HEK293 (cell line): ENCODE results near the gene ZNF593OS.

Experiments
- CTCF ChIA-PET: fragments of 350-600 bp; formaldehyde crosslinking; extraction: SDS; loops from one replicate; lab custom pipeline; 2021; ENCODE audit warnings: antibody characterized with exemption; lab: Yijun Ruan, JAX
- POLR2A ChIA-PET: fragments of 300-600 bp; formaldehyde crosslinking; extraction: SDS; loops from one replicate; lab custom pipeline; 2020; ENCODE audit warnings: antibody characterized with exemption, inconsistent platforms; lab: Yijun Ruan, JAX
- H3K27ac ChIP-seq: fragments of 200-500 bp; sonication (Bioruptor generic); 2 replicates; pipeline ENCODE4 v1.5.1; 2014; ENCODE audit warnings: low read depth, low read length, control low read depth, inconsistent platforms; ENCODE audit errors: extremely low read depth
- H3K36me3 ChIP-seq, 2 experiments: fragments of 200-500 bp in 1 of 2; sonication (Bioruptor generic) in 1 of 2; 1 replicate in 1 of 2; 2 replicates in 1 of 2; pipeline ENCODE4 v1.5.1; 2014 to 2017; ENCODE audit warnings: inconsistent platforms in 2 of 2, low read length in 2 of 2; ENCODE audit not compliant: control insufficient read depth in 2 of 2, insufficient read depth in 1 of 2
- H3K4me1 ChIP-seq: fragments of 200-500 bp; sonication (Bioruptor generic); 2 replicates; pipeline ENCODE4 v1.5.1; 2014; ENCODE audit warnings: mild to moderate bottlenecking, low read length, inconsistent platforms; ENCODE audit not compliant: control insufficient read depth, insufficient read depth
- H3K4me3 ChIP-seq: 2 replicates; pipeline ENCODE4 v1.5.1; 2011; ENCODE audit warnings: low read depth, mild to moderate bottlenecking, control low read depth, low read length, moderate library complexity
- H3K9me3 ChIP-seq: fragments of 200-500 bp; sonication (Bioruptor generic); 2 replicates; pipeline ENCODE4 v1.5.1; 2014; ENCODE audit warnings: low read depth, low read length, inconsistent platforms; ENCODE audit not compliant: control insufficient read depth, insufficient read depth
- GLIS2 ChIP-seq: fragments of 450-650 bp; formaldehyde crosslinking; IDR thresholded peaks from 2 replicates; pipeline ENCODE4 v1.5.1; 2016; ENCODE audit warnings: missing biosample characterization, missing genetic modification characterization
- IKZF3 ChIP-seq: fragments of 450-650 bp; IDR thresholded peaks from 2 replicates; pipeline ENCODE4 v1.5.0; 2018; ENCODE audit warnings: missing biosample characterization, mild to moderate bottlenecking, missing genetic modification characterization, moderate library complexity
- KLF1 ChIP-seq: fragments of 450-650 bp; formaldehyde crosslinking; IDR thresholded peaks from 2 replicates; pipeline ENCODE4 v1.5.1; 2016; ENCODE audit warnings: missing biosample characterization, missing genetic modification characterization
- MEIS1 ChIP-seq: sonication (generic); formaldehyde crosslinking; IDR thresholded peaks from 2 replicates; pipeline ENCODE4 v1.8.1; 2022; ENCODE audit warnings: missing genetic modification reagents, mild to moderate bottlenecking, borderline replicate concordance
- REPIN1 ChIP-seq: fragments of 450-650 bp; formaldehyde crosslinking; IDR thresholded peaks from 2 replicates; pipeline ENCODE4 v1.5.1; 2017; ENCODE audit warnings: missing biosample characterization, missing genetic modification characterization, low read depth
- ZBTB1 ChIP-seq: fragments of 450-650 bp; formaldehyde crosslinking; IDR thresholded peaks from 2 replicates; pipeline ENCODE4 v1.5.1; 2016; ENCODE audit warnings: missing biosample characterization, missing genetic modification characterization
- ZBTB21 ChIP-seq: fragments of 450-650 bp; formaldehyde crosslinking; IDR thresholded peaks from 2 replicates; pipeline ENCODE4 v1.5.1; 2017; ENCODE audit warnings: missing biosample characterization, missing genetic modification characterization
- ZBTB6 ChIP-seq: fragments of 450-650 bp; formaldehyde crosslinking; IDR thresholded peaks from 2 replicates; pipeline ENCODE4 v1.5.1; 2017; ENCODE audit warnings: missing biosample characterization, missing genetic modification characterization
- ZFP69B ChIP-seq: fragments of 450-650 bp; formaldehyde crosslinking; IDR thresholded peaks from 2 replicates; pipeline ENCODE4 v1.5.1; 2016; ENCODE audit warnings: missing biosample characterization, missing genetic modification characterization
- ZNF223 ChIP-seq: fragments of 450-650 bp; formaldehyde crosslinking; IDR thresholded peaks from 2 replicates; pipeline ENCODE4 v1.5.1; 2016; ENCODE audit warnings: missing biosample characterization, missing genetic modification characterization
- ZNF629 ChIP-seq: fragments of 450-650 bp; formaldehyde crosslinking; IDR thresholded peaks from 2 replicates; pipeline ENCODE4 v1.5.1; 2017; ENCODE audit warnings: missing biosample characterization, missing genetic modification characterization
- ZNF664 ChIP-seq: fragments of 450-650 bp; formaldehyde crosslinking; IDR thresholded peaks from 2 replicates; pipeline ENCODE4 v1.5.1; 2016; ENCODE audit warnings: missing biosample characterization, missing genetic modification characterization
- ZNF768 ChIP-seq: fragments of 450-650 bp; formaldehyde crosslinking; IDR thresholded peaks from 2 replicates; pipeline ENCODE4 v1.5.1; 2018; ENCODE audit warnings: missing biosample characterization, mild to moderate bottlenecking, missing genetic modification characterization
- ZNF791 ChIP-seq: fragments of 450-650 bp; formaldehyde crosslinking; IDR thresholded peaks from 2 replicates; pipeline ENCODE4 v1.5.1; 2016; ENCODE audit warnings: missing biosample characterization, missing genetic modification characterization
- ZNF830 ChIP-seq: fragments of 450-650 bp; IDR thresholded peaks from 2 replicates; pipeline ENCODE4 v1.5.0; 2018; ENCODE audit warnings: missing biosample characterization, missing genetic modification characterization, low read depth, mild to moderate bottlenecking, moderate library complexity

Gene ZNF593OS

GRCh38 chr1:26155370-26156284 is 16.0 kb downstream of the ZNF593OS start:
- CTCF ChIA-PET = interaction anchor here (0.6 to 2.7 kb wide), 6 partner anchors 11 to 219 kb away, joined by 3 to 18 read pairs (median 3); partner anchors contain the start of gene ZNF593
- Histone ChIP-seq H3K9me3 (no peaks in the 10 kb centered on the region), H3K36me3 (no peaks in the 10 kb centered on the region)
- POLR2A ChIA-PET = interaction anchor here (0.7 kb wide), 1 partner anchor 76 kb away, joined by 4 read pairs; no protein-coding TSS in a partner anchor
- 0 out of 2 replicates have a peak, but pooled peaks have one; percentile 10 for TF ChIP-seq IKZF3 (tag by site-specific recombination)
- no peak for TF ChIP-seq ZBTB1 (tag by site-specific recombination)
- no peak for TF ChIP-seq MEIS1
- no peak for TF ChIP-seq ZNF791 (tag by site-specific recombination)
- 0 out of 2 replicates have a peak, but pooled peaks have one; percentile 49 for TF ChIP-seq ZNF768
- TF ChIP-seq ZNF629 (tag by site-specific recombination) = no peak
- TF ChIP-seq, all 188 proteins: peak for 2
- no peak overlapping the region for H3K27ac ChIP-seq
- H3K4me3 ChIP-seq = no peak overlapping the region
- H3K4me1 ChIP-seq = no peaks in the 10 kb centered on the region

DNA sequence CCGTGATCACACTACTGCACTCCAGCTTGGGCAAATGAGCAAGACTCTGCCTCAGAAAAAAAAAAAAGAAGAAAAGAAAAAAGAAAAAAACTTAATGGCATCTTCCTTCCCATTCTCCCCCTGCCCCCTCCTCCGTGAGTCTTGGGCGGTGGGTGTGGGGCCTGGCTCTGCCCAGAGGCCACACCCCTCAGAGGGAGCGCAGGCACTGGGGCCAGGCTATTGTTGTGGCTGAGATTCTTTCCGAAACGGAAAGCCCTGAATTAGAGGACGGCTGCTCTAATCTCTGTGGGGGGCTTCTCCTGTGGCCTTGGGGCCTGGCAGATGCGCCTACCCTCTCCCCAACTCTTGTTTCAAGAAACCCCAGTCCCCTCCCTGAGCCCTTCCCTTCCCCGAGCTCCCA is 16.9 kb downstream of the ZNF593OS start:
- POLR2A ChIA-PET = no interaction called here
- Histone ChIP-seq H3K27ac (no peak overlapping the region), H3K9me3 (no peaks in the 10 kb centered on the region), H3K36me3 (no peaks in the 10 kb centered on the region), H3K4me1 (no peaks in the 10 kb centered on the region), H3K4me3 (no peak overlapping the region)
- TF ChIP-seq ZFP69B (tag by site-specific recombination) = no peak
- TF ChIP-seq ZNF223 (tag by site-specific recombination) = peak; percentile 90
- peak; percentile 78 for TF ChIP-seq KLF1 (tag by site-specific recombination)
- no peak for TF ChIP-seq ZBTB21
- no peak for TF ChIP-seq REPIN1 (tag by site-specific recombination)
- TF ChIP-seq ZBTB6 = no peak
- no peak for TF ChIP-seq ZNF830 (tag by site-specific recombination)
- CTCF ChIA-PET = interaction anchor here (0.8 to 2.7 kb wide), 4 partner anchors 10 to 52 kb away, joined by 3 to 18 read pairs (median 6); no protein-coding TSS in a partner anchor

DNA sequence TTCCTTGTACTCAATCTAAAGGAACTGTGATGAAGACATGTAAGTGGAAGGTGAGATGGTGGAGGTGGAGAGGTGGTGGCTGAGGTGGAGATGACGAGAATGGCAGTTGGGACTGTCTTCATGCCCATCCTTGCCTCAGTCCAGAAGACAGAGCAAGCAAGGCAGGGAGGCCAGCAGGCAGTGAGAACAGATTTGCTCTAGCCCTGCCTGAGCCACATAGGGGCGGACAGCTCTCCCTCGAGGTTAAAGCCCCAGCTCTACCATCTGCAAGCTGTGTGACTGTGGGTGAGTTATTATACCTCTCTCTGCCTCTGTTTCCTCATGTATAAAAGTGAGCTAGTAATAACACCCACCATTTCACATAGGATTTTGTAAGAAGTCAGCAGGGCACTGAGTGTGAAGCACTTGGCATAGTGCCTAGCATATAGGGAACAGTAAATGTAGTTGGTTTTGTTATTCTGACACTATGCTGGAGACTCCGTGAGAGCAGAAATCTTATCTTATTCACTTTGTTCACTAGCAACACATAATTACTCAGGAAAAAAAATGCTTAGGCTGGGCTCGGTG is 17.6 kb downstream of the ZNF593OS start:
- H3K9me3 ChIP-seq = no peaks in the 10 kb centered on the region
- H3K36me3 ChIP-seq = no peaks in the 10 kb centered on the region
- peak; percentile 89 for TF ChIP-seq ZNF664 (tag by site-specific recombination)
- TF ChIP-seq ZBTB6 = peak; percentile 56; the same call in 1 of the 2 replicates
- no peak for TF ChIP-seq GLIS2 (tag by site-specific recombination)
- H3K4me3 ChIP-seq = no peak overlapping the region
- CTCF ChIA-PET = interaction anchor here (0.7 to 1.8 kb wide), 3 partner anchors 9 to 55 kb away, joined by 3 to 8 read pairs (median 3); no protein-coding TSS in a partner anchor
- H3K4me1 ChIP-seq = no peaks in the 10 kb centered on the region
- POLR2A ChIA-PET = no interaction called here
- H3K27ac ChIP-seq = no peak overlapping the region
